NCI-H1048 (cell line): ENCODE results near the gene CD48.

ENCODE experiments used
- DNase-seq: peaks from one replicate; lab custom pipeline; 2025; lab: John Stamatoyannopoulos, UW

Gene CD48

GRCh38 chr1:160711602-160712311 lies at the start of gene CD48:
Gene CD48, minus strand, starts transcription at chr1:160711822. Its CDS starts 59 bp downstream, at chr1:160711763.
- no peak for DNase-seq

GRCh38 chr1:160761046-160761445 lies 49.4 kb upstream of the CD48 start:
- no peak for DNase-seq

- DNase-seq = no peak
Observed at GRCh38 chr1:160759740-160760139, 48.1 kb upstream of the CD48 start.

GRCh38 chr1:160758521-160758920 lies 46.9 kb upstream of the CD48 start:
- DNase-seq = no peak

GRCh38 chr1:160756849-160757201 lies 45.2 kb upstream of the CD48 start:
- DNase-seq = no peak

- no peak for DNase-seq
Observed at GRCh38 chr1:160755911-160756848, 44.6 kb upstream of the CD48 start.

GRCh38 chr1:160755461-160755860 lies 43.8 kb upstream of the CD48 start:
- no peak for DNase-seq

- DNase-seq = no peak
Observed at GRCh38 chr1:160753594-160753993, 42.0 kb upstream of the CD48 start.

GRCh38 chr1:160752924-160753323 lies 41.3 kb upstream of the CD48 start:
- DNase-seq = no peak

GRCh38 chr1:160752406-160752805 lies 40.8 kb upstream of the CD48 start:
- DNase-seq = no peak

GRCh38 chr1:160750608-160751007 lies 39.0 kb upstream of the CD48 start:
- DNase-seq = no peak

GRCh38 chr1:160748878-160749269 lies 37.3 kb upstream of the CD48 start:
- no peak for DNase-seq

GRCh38 chr1:160748181-160748877 lies 36.7 kb upstream of the CD48 start:
- DNase-seq = no peak

- DNase-seq = no peak
Observed at GRCh38 chr1:160747717-160748116, 36.1 kb upstream of the CD48 start.

GRCh38 chr1:160746836-160747500 lies 35.3 kb upstream of the CD48 start:
- DNase-seq = no peak

GRCh38 chr1:160745551-160745950 lies 33.9 kb upstream of the CD48 start:
- DNase-seq = no peak

- DNase-seq = no peak
Observed at GRCh38 chr1:160744852-160745520, 33.4 kb upstream of the CD48 start.

GRCh38 chr1:160744199-160744851 lies 32.7 kb upstream of the CD48 start:
- no peak for DNase-seq

GRCh38 chr1:160743266-160743665 lies 31.6 kb upstream of the CD48 start:
- DNase-seq = no peak

- DNase-seq = no peak
Observed at GRCh38 chr1:160742428-160743127, 31.0 kb upstream of the CD48 start.
